K562 (cell line): ENCODE measurements around the gene ARMH1. TPM values are rescaled to one million over a fixed set of nuclear protein-coding genes. Genes with fewer than 3 reads are reported as not detected.
A peak's percentile ranks its signal among the peaks of the same experiment; 100 is the strongest.

ENCODE experiments used
- ATAC-seq: fragments of 200-7000 bp; cut with Tn5 transposase; 3 replicates; pipeline ENCODE4 v1.9.1; 2020; ENCODE audit warnings: moderate library complexity
- BruUV-seq: library from RNA; stranded (reverse); fragments of 400-500 nt; replicated peaks from 2 replicates; lab custom pipeline; 2021; lab: Mats Ljungman, UMichigan
- CTCF ChIA-PET: fragments of 300-600 bp; formaldehyde crosslinking; extraction: SDS; loops from one replicate; lab custom pipeline; 2021; ENCODE audit warnings: low intra/inter-chr PET ratio; lab: Yijun Ruan, JAX
- POLR2A ChIA-PET: fragments of 300-600, 350-650 bp; sonication (Branson Sonifier 250); formaldehyde crosslinking; extraction: SDS; loops from one replicate; lab custom pipeline; 2021; ENCODE audit warnings: antibody characterized with exemption, inconsistent platforms; lab: Yijun Ruan, JAX
- DNase-seq, 4 experiments: peaks; one replicate each; pipeline versions ENCODE4 v3.0.0 to v3.0.0-alpha.2; 2011 to 2018; ENCODE audit warnings: low spot score in 3 of 4, mixed read lengths in 3 of 4; ENCODE audit errors: extremely low read depth in 1 of 4
- FAIRE-seq: peaks from 2 replicates; lab custom pipeline; 2011; peaks lifted over from hg19 to GRCh38; lab: Jason Lieb, UNC
- H2AFZ ChIP-seq: 2 replicates; pipeline ENCODE4 v1.6.0; 2011; ENCODE audit warnings: low read depth, low read length, control low read depth, inconsistent platforms
- H3K27ac ChIP-seq: fragments of 200-600 bp; 3 replicates; pipeline ENCODE4 v1.8.0; 2011; ENCODE audit warnings: low read depth, mild to moderate bottlenecking, control low read depth, inconsistent platforms, low read length, moderate library complexity, mixed read lengths; ENCODE audit errors: extremely low read depth
- H3K27me3 ChIP-seq, 2 experiments: fragments of 300-600 bp in 1 of 2; 2 replicates in 1 of 2; 3 replicates in 1 of 2; pipeline versions ENCODE4 v1.6.0 to v1.8.0; 2011; ENCODE audit warnings: inconsistent platforms in 2 of 2, low read length in 2 of 2, mild to moderate bottlenecking in 1 of 2, mixed read lengths in 1 of 2, moderate library complexity in 1 of 2; ENCODE audit not compliant: control insufficient read depth in 2 of 2, insufficient read depth in 2 of 2
- H3K36me3 ChIP-seq: fragments of 300-600 bp; 3 replicates; pipeline ENCODE4 v1.8.0; 2011; ENCODE audit warnings: mild to moderate bottlenecking, low read length, inconsistent platforms; ENCODE audit not compliant: control insufficient read depth, insufficient read depth
- H3K4me1 ChIP-seq, 2 experiments: fragments of 200-600 bp in 1 of 2; replicated peaks in 1 of 2; 2 replicates in 1 of 2; 3 replicates in 1 of 2; pipeline versions ENCODE4 v1.5.1 to v1.8.0; 2011; ENCODE audit warnings: inconsistent platforms in 2 of 2, low read length in 2 of 2, mild to moderate bottlenecking in 1 of 2, mixed read lengths in 1 of 2, moderate library complexity in 1 of 2; ENCODE audit not compliant: control insufficient read depth in 2 of 2, insufficient read depth in 2 of 2
- H3K4me2 ChIP-seq: 2 replicates; pipeline ENCODE4 v1.6.1; 2011; ENCODE audit warnings: low read length, control low read depth, inconsistent platforms, mixed read lengths; ENCODE audit not compliant: insufficient read depth
- H3K4me3 ChIP-seq: fragments of 200-600 bp; sonication (generic), shearing (Covaris generic); 2 replicates; pipeline ENCODE4 v1.5.1; 2016; ENCODE audit warnings: control low read depth, inconsistent platforms
- H3K79me2 ChIP-seq: fragments of 200-600 bp; 3 replicates; pipeline ENCODE4 v1.8.0; 2011; ENCODE audit warnings: low read length, inconsistent platforms; ENCODE audit not compliant: control insufficient read depth, insufficient read depth
- H3K9ac ChIP-seq, 2 experiments: 2 replicates each; pipeline versions ENCODE4 v1.6.0 to v1.6.1; 2011; ENCODE audit warnings: low read depth in 2 of 2, low read length in 2 of 2, control low read depth in 1 of 2, inconsistent platforms in 1 of 2, mild to moderate bottlenecking in 1 of 2, mixed read lengths in 1 of 2; ENCODE audit not compliant: insufficient read depth in 1 of 2
- H3K9me1 ChIP-seq: one replicate; pipeline ENCODE4 v1.6.0; 2011; ENCODE audit warnings: inconsistent platforms, mild to moderate bottlenecking, low read length, moderate library complexity; ENCODE audit not compliant: control insufficient read depth, insufficient read depth
- H3K9me3 ChIP-seq: replicated peaks from 2 replicates; pipeline ENCODE4 v1.5.1; 2011; ENCODE audit warnings: low read depth, low read length, inconsistent platforms; ENCODE audit not compliant: control insufficient read depth, insufficient read depth
- H4K20me1 ChIP-seq: replicated peaks from 2 replicates; pipeline ENCODE4 v1.6.1; 2011; ENCODE audit warnings: low read length, inconsistent platforms, mixed read lengths; ENCODE audit not compliant: control insufficient read depth, insufficient read depth
- RBM25 ChIP-seq: fragments of 200-400 bp; formaldehyde crosslinking; IDR thresholded peaks from 2 replicates; pipeline ENCODE4 v1.6.1; 2018; ENCODE audit warnings: low read length, low read depth, moderate library complexity; ENCODE audit not compliant: severe bottlenecking
- ZNF121 ChIP-seq: sonication (generic); formaldehyde crosslinking; conservative IDR thresholded peaks from 2 replicates; pipeline ENCODE4 v1.8.0; 2022; ENCODE audit warnings: missing genetic modification reagents
- ZNF696 ChIP-seq: fragments of 250-450 bp; sonication (Bioruptor Pico); conservative IDR thresholded peaks from 2 replicates; pipeline ENCODE4 v1.4.0; 2020; ENCODE audit warnings: mild to moderate bottlenecking, moderate library complexity
- WGBS: fragments of 100-300 bp; shearing (Covaris generic); methylation state at CpG from one replicate; pipeline ENCODE4 v1.1.6; 2016; ENCODE audit warnings: low coverage, mixed read lengths; ENCODE audit not compliant: insufficient coverage; ENCODE audit errors: missing lambda C conversion rate; 5-methylcytosine and 5-hydroxymethylcytosine counted together
- in situ Hi-C: fragments of 300-500 bp; cut with MboI; formaldehyde crosslinking; loops from 4 replicates; pipeline ENCODE4 v1.15.0; 2018; ENCODE audit warnings: inconsistent platforms, mixed read lengths
- intact Hi-C: fragments of 100-400 bp; cut with micrococcal nuclease; formaldehyde crosslinking; loops from 2 replicates; pipeline ENCODE4 v1.14.2; 2022
- polyA plus RNA-seq, 8 experiments: library from polyadenylated mRNA; depleted of rRNA in 4 of 8; stranded (reverse) in 5 of 8; unstranded in 3 of 8; fragments of >200 nt; fragmentation: Nextera tagmentation in 2 of 8; fragmentation: Illumina TruSeq in 1 of 8; extraction: Ambion mirVana in 2 of 8; extraction: Trizol in 1 of 8; gene quantifications; 2 replicates each; pipeline versions ENCODE4 v1.2.1 to v1.2.3, GENCODE V29; 2011 to 2014; ENCODE audit warnings: inconsistent platforms in 1 of 8, missing spikeins in 1 of 8
- total RNA-seq, 7 experiments: library from RNA; depleted of rRNA in 6 of 7; stranded (reverse); fragments of >200 nt in 6 of 7; fragmentation: Illumina TruSeq in 2 of 7; extraction: Trizol in 2 of 7; gene quantifications; 2 replicates each; pipeline versions ENCODE4 v1.2.1 to v1.2.3, GENCODE V29; 2011 to 2021; ENCODE audit warnings: low replicate concordance in 1 of 7
- TF ChIP-seq, protein P1 (sequence below): conservative IDR thresholded peaks from 2 replicates; pipeline ENCODE4 v1.6.1; 2011; ENCODE audit warnings: low read depth, mild to moderate bottlenecking, low read length; ENCODE audit not compliant: control insufficient read depth

ARMH1 gene
- total and polyA plus RNA-seq, 9 of the 15 experiments (the other 6 are each of a cell fraction or from before 2014, with no cell fraction given), result 0.41 TPM; not detected in 8

DNA sequence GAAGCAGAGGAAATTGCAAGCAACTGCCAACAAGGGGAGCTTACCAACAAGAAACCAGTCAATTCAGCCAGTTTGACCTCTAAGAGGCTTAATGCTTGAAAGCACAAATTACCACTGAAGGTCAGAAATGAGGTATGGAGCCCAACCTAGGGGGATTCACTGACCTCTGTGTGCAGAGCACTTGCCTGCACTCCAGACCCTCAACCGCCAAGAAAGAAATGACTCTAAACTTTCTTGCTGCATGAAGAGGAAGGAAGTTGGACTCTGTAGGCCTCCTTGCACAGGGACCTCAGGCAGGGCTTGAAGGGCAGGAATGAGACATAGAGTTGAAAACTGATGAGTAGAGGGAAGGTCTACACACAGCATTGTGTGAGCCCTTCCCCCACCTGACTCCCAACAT is 10.0 kb downstream of the ARMH1 start (continued):
- TF ChIP-seq ZNF696 (CRISPR knock-in tag), result no peak
- TF ChIP-seq, all 486 proteins: peak for 0

DNA sequence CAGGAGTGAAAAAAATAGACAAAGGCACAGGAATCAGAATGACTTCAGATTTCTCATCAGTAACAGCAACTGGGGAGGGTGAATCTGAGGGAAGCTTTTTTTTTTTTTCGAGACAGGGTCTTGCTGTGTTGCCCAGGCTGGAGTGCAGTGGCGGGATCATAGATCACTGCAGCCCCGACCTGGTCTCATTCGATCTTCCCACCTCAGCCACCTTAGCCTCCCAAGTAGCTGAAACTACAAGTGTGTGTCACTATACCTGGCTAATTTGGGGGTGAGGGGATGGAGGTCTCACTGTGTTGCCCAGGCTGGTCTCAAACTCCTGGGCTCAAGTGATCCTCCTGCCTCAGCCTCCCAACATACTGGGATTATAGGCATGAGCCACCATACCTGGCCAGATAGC is 10.7 kb downstream of the ARMH1 start:
- H3K27ac ChIP-seq, result no peak overlapping the region
- no peaks in the 10 kb centered on the region for H3K79me2 ChIP-seq
- ATAC-seq (no peak), FAIRE-seq (no peak), DNase-seq (no peak)
- in situ Hi-C loops (no loop called here), intact Hi-C loops (no loop called here)
- TF ChIP-seq, protein P1, sequence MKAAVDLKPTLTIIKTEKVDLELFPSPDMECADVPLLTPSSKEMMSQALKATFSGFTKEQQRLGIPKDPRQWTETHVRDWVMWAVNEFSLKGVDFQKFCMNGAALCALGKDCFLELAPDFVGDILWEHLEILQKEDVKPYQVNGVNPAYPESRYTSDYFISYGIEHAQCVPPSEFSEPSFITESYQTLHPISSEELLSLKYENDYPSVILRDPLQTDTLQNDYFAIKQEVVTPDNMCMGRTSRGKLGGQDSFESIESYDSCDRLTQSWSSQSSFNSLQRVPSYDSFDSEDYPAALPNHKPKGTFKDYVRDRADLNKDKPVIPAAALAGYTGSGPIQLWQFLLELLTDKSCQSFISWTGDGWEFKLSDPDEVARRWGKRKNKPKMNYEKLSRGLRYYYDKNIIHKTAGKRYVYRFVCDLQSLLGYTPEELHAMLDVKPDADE, result no peak
- TF ChIP-seq RBM25 (peak; percentile 23), ZNF121 (CRISPR knock-in tag) (peak; percentile 88)
- H2AFZ ChIP-seq, result no peak overlapping the region
- BruUV-seq, result no TSS peak
- no peaks in the 10 kb centered on the region; a peak in 1 of 5 replicates for H3K4me1 ChIP-seq
- ChIA-PET CTCF (no interaction called here), POLR2A (interaction anchor here (1.1 kb wide), 1 partner anchor 36 kb away, joined by 6 read pairs; no protein-coding TSS in a partner anchor)
- no peak overlapping the region for H3K4me2 ChIP-seq
- peaks cover 42 to 58% of the 10 kb centered on the region in 2 experiments for H3K27me3 ChIP-seq
- H3K9ac ChIP-seq, result no peak overlapping the region
- no peaks in the 10 kb centered on the region for H3K36me3 ChIP-seq
- H3K9me3 ChIP-seq, result no peaks in the 10 kb centered on the region
- no peaks in the 10 kb centered on the region for H4K20me1 ChIP-seq
- no peaks in the 10 kb centered on the region for H3K9me1 ChIP-seq
- WGBS, result 5% methylated on average over 4 of the region's 4 CpGs
- H3K4me3 ChIP-seq, result no peak overlapping the region
